Thymus (tissue), 11 donors: Measurements from ENCODE around the gene RAB6B. TPM values are rescaled to one million over a fixed set of nuclear protein-coding genes. Genes with fewer than 3 reads are reported as not detected.

Experiments
- DNase-seq, 9 donors: peaks; one replicate each; pipeline ENCODE4 v3.0.0-alpha.2; 2013; ENCODE audit warnings: low spot score in 9 of 9, low read depth in 6 of 9, missing footprints in 1 of 9
- H3K27ac ChIP-seq, 2 donors: one replicate each; pipeline ENCODE4 v1.5.1; 2013; ENCODE audit warnings: control low read depth in 1 of 2, low read depth in 1 of 2, low read length in 1 of 2, mild to moderate bottlenecking in 1 of 2, moderate library complexity in 1 of 2
- H3K27me3 ChIP-seq, 2 donors: one replicate each; pipeline ENCODE4 v1.5.1; 2013; ENCODE audit warnings: low read length in 1 of 2; ENCODE audit not compliant: control insufficient read depth in 2 of 2, insufficient read depth in 1 of 2
- H3K36me3 ChIP-seq, 2 donors: one replicate each; pipeline ENCODE4 v1.5.1; 2013; ENCODE audit warnings: low read length in 1 of 2, mild to moderate bottlenecking in 1 of 2, moderate library complexity in 1 of 2; ENCODE audit not compliant: control insufficient read depth in 2 of 2, insufficient read depth in 2 of 2
- H3K4me1 ChIP-seq, 2 donors: one replicate each; pipeline ENCODE4 v1.5.1; 2013; ENCODE audit warnings: low read length in 2 of 2; ENCODE audit not compliant: control insufficient read depth in 2 of 2, insufficient read depth in 2 of 2
- H3K4me3 ChIP-seq, 2 donors: one replicate each; pipeline ENCODE4 v1.5.1; 2013; ENCODE audit warnings: low read length in 2 of 2, control low read depth in 1 of 2, mild to moderate bottlenecking in 1 of 2
- H3K9me3 ChIP-seq, 2 donors: one replicate each; pipeline ENCODE4 v1.5.1; 2013; ENCODE audit warnings: low read length in 1 of 2, mild to moderate bottlenecking in 1 of 2; ENCODE audit not compliant: control insufficient read depth in 2 of 2, insufficient read depth in 1 of 2
- WGBS: extraction: QIAGEN DNeasy Blood & Tissue Kit; methylation state at CpG from one replicate; pipeline ENCODE4 v1.1.7; 2013; 5-methylcytosine and 5-hydroxymethylcytosine counted together
- polyA plus RNA-seq: library from polyadenylated mRNA; stranded (reverse); fragments of 200-250 nt; gene quantifications from one replicate; pipeline ENCODE4 v1.2.3, GENCODE V29; 2013
- total RNA-seq: library from RNA; stranded (reverse); fragments of 120-200 nt; gene quantifications from one replicate; pipeline ENCODE4 v1.2.4, GENCODE V29; 2013
- donor health status: healthy.

Gene RAB6B
- total and polyA plus RNA-seq, 2 donors: 0.24 to 2.1 TPM

GRCh38 chr3:133899311-133899710, 3.6 kb upstream of the RAB6B start:
- peaks cover 3 to 4% of the 10 kb centered on the region in 2 donors for H3K4me1 ChIP-seq

GRCh38 chr3:133897547-133897946, 1.9 kb upstream of the RAB6B start:
- no peaks in the 10 kb centered on the region for H3K36me3 ChIP-seq
- H3K27ac ChIP-seq: no peak overlapping the region
- H3K27me3 ChIP-seq: peaks cover 37 to 60% of the 10 kb centered on the region in 2 donors
- no peaks in the 10 kb centered on the region for H3K9me3 ChIP-seq
- no peak overlapping the region for H3K4me3 ChIP-seq
- peaks cover 3 to 4% of the 10 kb centered on the region in 2 donors for H3K4me1 ChIP-seq
- 90% methylated on average over 7 of the region's 7 CpGs for WGBS
- no peak for DNase-seq

More at GRCh38 chr3:133899311-133899710, 3.6 kb upstream of the RAB6B start:
- Histone ChIP-seq H3K27ac (no peak overlapping the region), H3K9me3 (no peaks in the 10 kb centered on the region), H3K36me3 (no peaks in the 10 kb centered on the region), H3K4me3 (no peak overlapping the region), H3K27me3 (peaks cover 31 to 42% of the 10 kb centered on the region in 2 donors)
- no peak for DNase-seq

DNA sequence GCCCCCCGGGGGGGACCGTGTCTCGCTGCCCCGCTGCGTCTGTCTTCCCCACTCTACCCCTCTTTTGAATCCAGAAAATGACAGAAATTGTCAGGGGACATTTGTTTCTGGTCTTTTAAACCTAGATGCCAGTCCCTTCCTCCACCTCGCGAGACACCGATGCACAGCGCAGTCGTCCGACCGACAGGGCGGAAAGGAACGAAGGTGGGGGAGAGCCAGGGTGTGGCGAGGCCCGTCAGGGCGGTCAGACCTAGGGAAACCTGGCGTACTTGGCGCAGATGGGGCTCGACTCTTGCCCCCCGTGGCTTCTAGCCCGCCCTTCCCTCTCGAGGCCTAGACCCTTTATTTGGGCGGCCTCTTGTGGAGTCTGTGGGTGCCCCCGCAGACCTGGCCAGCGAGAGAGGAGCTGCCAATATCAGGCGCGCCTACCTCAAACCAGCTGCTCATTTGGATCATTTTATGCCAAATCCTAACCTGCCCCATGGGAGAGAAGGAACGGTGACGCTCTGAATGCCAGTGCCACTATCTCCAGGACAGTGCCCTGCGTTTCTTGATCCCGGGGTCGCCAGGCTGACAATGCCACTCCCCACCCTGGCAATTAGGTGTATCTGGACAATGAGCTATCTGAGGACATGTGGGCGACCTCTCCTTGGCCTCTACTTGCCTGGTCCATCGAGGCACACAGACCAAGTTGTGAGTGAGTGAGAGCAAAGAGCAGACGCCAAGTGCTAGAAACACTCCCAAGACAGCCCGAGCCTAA, 500 bp upstream of the RAB6B start:
- Histone ChIP-seq H3K4me1 (peaks cover 3 to 4% of the 10 kb centered on the region in 2 donors), H3K9me3 (no peaks in the 10 kb centered on the region), H3K27me3 (peaks cover 37 to 62% of the 10 kb centered on the region in 2 donors), H3K4me3 (peak overlapping the region; percentile 3 to 40), H3K27ac (no peak overlapping the region), H3K36me3 (no peaks in the 10 kb centered on the region)
- WGBS: 26% methylated on average over 37 of the region's 37 CpGs
- peak in 1 of 9 donors; percentile 5 for DNase-seq

- Histone ChIP-seq H3K4me1 (peaks cover 3 to 4% of the 10 kb centered on the region in 2 donors), H3K4me3 (peak overlapping the region in 1 of 2 donors; percentile 40), H3K27ac (no peak overlapping the region), H3K27me3 (peaks cover 37 to 60% of the 10 kb centered on the region in 2 donors), H3K36me3 (no peaks in the 10 kb centered on the region), H3K9me3 (no peaks in the 10 kb centered on the region)
- DNase-seq: no peak
- WGBS: 21% methylated on average over 52 of the region's 52 CpGs
These were observed 1.1 kb downstream of the RAB6B start for GRCh38 chr3:133894353-133895207.

- Histone ChIP-seq H3K27me3 (peaks cover 37 to 60% of the 10 kb centered on the region in 2 donors), H3K4me3 (no peak overlapping the region), H3K9me3 (no peaks in the 10 kb centered on the region), H3K27ac (no peak overlapping the region), H3K4me1 (peaks cover 3 to 4% of the 10 kb centered on the region in 2 donors), H3K36me3 (no peaks in the 10 kb centered on the region)
- no peak for DNase-seq
- WGBS: 96% methylated on average over 6 of the region's 6 CpGs
These were observed 1.9 kb downstream of the RAB6B start for GRCh38 chr3:133893683-133894352.

GRCh38 chr3:133892541-133893231, 3.0 kb downstream of the RAB6B start:
- 57% methylated on average over 6 of the region's 6 CpGs for WGBS
- no peak for DNase-seq
- no peaks in the 10 kb centered on the region for H3K36me3 ChIP-seq
- H3K4me1 ChIP-seq: peaks cover 3 to 4% of the 10 kb centered on the region in 2 donors
- H3K27ac ChIP-seq: no peak overlapping the region
- peaks cover 37 to 55% of the 10 kb centered on the region in 2 donors for H3K27me3 ChIP-seq
- no peak overlapping the region for H3K4me3 ChIP-seq
- H3K9me3 ChIP-seq: no peaks in the 10 kb centered on the region

- H3K4me1 ChIP-seq: peaks cover 3 to 4% of the 10 kb centered on the region in 2 donors
These were observed 3.9 kb downstream of the RAB6B start for GRCh38 chr3:133891662-133892378.

GRCh38 chr3:133890972-133891644, 4.6 kb downstream of the RAB6B start:
- 93% methylated on average over 5 of the region's 5 CpGs for WGBS
- Histone ChIP-seq H3K4me1 (peaks cover under 1 to 4% of the 10 kb centered on the region in 2 donors), H3K9me3 (no peaks in the 10 kb centered on the region), H3K4me3 (no peak overlapping the region), H3K27me3 (peaks cover 24 to 39% of the 10 kb centered on the region in 2 donors), H3K36me3 (no peaks in the 10 kb centered on the region), H3K27ac (no peak overlapping the region)
- DNase-seq: no peak

More at GRCh38 chr3:133891662-133892378, 3.9 kb downstream of the RAB6B start:
- 96% methylated on average over 11 of the region's 11 CpGs for WGBS
- no peak for DNase-seq
- Histone ChIP-seq H3K36me3 (no peaks in the 10 kb centered on the region), H3K4me3 (no peak overlapping the region), H3K9me3 (no peaks in the 10 kb centered on the region), H3K27me3 (peaks cover 32 to 46% of the 10 kb centered on the region in 2 donors), H3K27ac (no peak overlapping the region)
